GM19463 (cell line): ENCODE results near the gene AOPEP.
A peak's percentile ranks its signal among the peaks of the same experiment; 100 is the strongest.

ENCODE experiments used
- ATAC-seq: cut with Tn5 transposase; IDR thresholded peaks from one replicate; pipeline ENCODE4 v1.9.1; 2021; ENCODE audit warnings: mild to moderate bottlenecking, moderate library complexity; ENCODE audit not compliant: unreplicated experiment

AOPEP gene

DNA sequence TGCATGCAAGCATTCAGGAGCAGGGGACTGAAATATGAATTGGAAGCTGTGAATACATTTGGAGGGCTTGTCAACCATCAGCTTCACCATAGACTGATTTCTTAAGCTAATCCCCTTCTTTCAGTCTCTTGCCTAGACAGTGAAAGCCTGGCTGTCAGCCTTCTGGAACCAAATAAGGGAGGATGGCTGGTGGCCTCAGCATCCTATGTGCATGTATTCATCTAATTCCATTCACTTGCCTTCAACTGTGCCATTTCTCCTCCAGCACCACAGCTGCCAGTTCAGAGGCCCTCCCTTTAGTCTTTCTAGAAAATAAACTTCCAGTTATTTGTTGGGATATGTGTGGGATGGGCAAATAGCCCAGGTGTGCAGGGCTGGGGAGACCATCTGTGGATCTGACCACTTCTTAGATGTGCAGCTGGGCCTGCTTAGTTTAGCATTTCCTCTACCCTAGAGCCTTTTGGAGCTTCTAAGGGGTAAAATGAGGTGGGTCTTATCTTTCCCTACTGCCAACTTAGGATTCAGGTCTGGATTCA is 62.1 kb downstream of the AOPEP start:
- ATAC-seq, result no peak

DNA sequence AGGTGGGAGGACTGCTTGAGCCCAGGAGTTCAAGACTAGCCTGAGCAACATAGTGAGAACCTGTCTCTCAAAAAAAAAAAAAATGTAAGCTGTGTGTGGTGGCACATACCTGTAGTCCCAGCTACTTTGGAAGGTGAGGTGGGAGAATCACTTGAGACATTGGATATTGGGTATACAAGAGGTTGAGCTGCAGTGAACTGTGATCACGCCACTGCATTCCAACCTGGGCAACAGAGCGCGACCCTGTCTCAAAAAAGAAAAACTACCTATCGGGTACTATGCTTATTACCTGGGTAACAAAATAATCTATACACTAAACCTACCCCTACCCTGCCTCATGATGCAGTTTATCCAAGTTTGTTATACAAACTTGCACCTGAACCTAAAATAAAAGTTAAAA is 64.9 kb downstream of the AOPEP start:
- no peak for ATAC-seq

GRCh38 chr9:94792511-94792910 is 66.0 kb downstream of the AOPEP start:
- no peak for ATAC-seq

GRCh38 chr9:94794476-94795167 is 68.1 kb downstream of the AOPEP start:
- no peak for ATAC-seq

- ATAC-seq, result no peak
These were observed 70.2 kb downstream of the AOPEP start for GRCh38 chr9:94796687-94797086.

GRCh38 chr9:94798201-94798600 is 71.7 kb downstream of the AOPEP start:
- no peak for ATAC-seq

DNA sequence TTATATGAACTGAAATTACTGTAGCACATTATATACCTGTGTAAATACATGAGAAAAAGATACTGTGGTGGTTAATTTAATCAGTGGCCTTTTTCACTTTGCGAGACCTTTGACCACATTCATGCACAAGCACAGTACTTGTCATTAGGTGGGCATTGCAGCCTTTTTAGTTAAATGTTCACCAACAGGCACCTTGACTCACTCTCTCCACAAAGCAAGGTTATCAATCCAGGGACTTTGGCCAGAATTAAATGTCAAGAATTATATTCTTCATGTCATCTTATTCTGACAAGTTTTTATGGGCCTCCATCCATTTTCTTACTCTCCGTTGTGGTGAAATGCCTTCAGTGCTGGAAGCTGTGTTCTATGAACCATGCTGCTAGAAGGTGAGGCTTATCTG is 72.2 kb downstream of the AOPEP start:
- ATAC-seq, result no peak

- no peak for ATAC-seq
These were observed 73.2 kb downstream of the AOPEP start for GRCh38 chr9:94799578-94800264.

DNA sequence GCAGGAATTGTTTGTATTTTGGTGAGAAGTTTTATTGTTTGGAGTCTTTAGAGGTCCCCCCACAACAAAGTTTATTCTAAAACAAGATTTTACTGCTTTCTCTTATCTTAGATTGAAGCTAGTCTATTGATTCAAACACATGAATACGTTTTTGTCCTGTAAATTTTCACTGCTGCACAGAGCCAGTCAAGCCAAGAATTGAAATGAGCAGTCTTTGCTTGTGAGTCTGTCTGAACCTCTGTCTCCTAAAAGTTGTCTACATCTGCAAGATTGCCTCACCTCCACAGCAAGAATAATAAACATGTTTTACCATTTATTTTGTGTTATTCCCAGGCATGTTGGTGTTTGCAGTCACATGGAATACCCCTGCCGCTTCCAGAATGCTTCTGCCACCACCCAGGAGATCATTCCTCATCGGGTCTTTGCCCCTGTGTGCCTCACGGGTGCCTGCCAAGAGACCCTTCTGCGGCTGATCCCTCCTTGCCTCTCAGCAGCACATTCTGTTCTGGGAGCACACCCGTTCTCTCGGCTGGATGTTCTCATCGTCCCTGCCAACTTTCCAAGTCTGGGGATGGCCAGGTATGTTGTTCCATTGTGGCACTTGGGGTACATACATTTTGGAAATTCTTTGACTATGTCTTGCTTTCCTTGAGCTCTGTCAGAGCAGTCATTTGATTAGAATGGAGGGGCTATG is 74.1 kb downstream of the AOPEP start:
- no peak for ATAC-seq

GRCh38 chr9:94801234-94801633 is 74.7 kb downstream of the AOPEP start:
- no peak for ATAC-seq

GRCh38 chr9:94801681-94802080 is 75.2 kb downstream of the AOPEP start:
- no peak for ATAC-seq

GRCh38 chr9:94802251-94802650 is 75.8 kb downstream of the AOPEP start:
- ATAC-seq, result no peak

GRCh38 chr9:94802793-94803192 is 76.3 kb downstream of the AOPEP start:
- peak; percentile 61 for ATAC-seq

- no peak for ATAC-seq
These were observed 77.8 kb downstream of the AOPEP start for GRCh38 chr9:94804316-94804715.

DNA sequence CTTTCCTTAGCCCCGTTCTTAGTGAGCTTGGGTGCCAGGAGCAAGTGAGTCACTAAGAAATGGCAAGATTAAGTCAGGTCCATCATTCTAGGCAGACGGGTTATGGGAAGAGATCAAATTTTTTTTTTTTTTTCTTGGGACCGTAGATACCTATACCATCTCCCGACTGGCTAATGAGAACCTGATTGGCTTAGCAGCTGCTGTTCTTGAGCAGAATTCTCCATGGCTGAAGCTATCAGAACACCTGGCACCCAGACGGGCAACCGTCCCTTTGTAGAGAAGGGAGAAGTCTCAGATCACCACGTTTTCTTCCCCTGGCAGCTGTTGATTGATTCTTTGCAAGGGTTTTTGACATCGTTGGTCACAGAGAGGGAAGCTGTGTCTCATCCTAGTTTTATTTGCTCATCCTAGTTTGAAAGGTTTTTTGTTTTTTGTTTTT is 78.6 kb downstream of the AOPEP start:
- no peak for ATAC-seq

GRCh38 chr9:94805585-94805984 is 79.1 kb downstream of the AOPEP start:
- no peak for ATAC-seq

DNA sequence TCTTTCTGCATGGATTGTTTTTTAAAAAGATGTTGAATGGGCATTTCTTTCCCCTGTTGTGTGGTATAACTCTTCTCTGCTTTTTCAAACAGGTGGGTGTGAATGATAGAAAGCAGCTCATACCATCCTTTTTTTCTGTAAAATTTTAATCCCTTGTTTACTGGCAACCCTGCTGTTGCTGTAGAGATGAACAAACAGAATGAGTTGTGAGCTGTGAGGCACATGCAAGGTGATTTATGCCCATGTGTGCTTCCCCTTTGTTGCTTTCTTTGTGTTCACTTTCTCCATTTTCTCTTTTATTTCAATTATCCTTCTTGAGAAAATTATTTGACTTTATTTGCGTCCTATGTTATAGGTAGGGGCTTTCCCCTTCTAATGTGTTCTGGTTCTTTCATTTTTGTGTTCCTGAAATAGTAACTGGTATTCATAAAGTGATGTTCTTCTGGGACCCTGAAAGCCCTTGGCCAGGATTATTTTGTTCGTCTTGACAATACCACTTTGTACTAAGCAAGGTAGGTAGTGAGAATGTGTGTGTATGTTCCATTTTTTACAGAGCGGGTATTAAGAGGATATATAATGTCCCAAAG is 79.9 kb downstream of the AOPEP start:
- ATAC-seq, result no peak

- ATAC-seq, result no peak
These were observed 81.1 kb downstream of the AOPEP start for GRCh38 chr9:94807556-94807955.

DNA sequence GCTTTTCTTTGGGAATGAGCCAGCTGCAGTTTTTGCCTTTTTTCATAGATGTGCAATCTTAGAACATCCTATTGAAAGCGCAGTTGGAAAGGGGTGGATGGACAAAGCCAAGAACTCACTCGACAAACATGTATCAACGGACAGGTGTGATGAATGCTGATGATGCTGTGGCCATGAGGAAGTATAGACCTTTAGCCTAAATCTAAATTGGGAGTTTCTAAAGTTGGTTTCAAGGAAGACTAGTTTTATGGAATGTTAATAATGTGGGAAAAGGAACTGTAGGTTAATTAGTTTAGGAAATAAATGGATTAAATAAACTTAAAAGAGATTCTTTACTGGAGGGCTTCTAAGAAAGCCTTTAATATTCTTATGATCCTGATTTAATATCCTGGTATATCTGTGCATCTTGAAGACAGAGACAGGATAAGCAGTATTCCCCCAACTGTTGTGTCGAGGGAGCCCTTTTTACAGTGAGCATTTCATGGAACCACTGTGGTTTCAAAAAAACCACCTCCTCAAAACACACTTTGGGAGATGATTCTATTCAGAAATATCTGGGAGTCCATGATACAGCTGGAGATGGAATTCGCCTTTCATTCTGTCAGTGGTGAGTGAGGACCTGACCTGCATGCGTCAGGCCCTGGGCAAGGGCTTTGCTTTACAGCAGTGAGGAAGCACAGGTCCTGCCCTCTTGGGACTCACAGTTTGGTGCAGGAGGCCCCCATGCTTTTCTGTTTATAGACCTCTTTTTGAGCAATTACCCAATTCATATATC is 82.6 kb downstream of the AOPEP start:
- ATAC-seq, result no peak

DNA sequence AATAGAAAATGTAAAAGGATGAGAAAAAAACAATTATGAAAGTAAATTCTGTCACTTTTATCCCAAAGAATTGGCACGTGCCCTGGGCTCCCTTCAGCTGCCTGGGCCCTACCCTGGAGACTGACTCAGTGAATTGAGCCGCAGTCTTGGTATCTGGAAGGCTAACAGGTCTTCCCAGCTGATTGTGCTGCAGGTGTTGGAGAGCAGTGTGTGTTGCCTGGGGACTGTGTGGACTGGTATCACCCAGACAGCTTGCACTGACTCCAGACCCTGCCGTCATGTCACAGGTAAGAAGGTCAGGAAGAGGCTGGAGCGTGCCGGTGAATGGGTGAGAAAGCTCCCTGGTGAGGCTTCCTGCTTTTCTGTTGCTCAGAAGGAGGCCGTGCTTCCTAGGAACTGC is 83.3 kb downstream of the AOPEP start:
- no peak for ATAC-seq

- no peak for ATAC-seq
These were observed 84.6 kb downstream of the AOPEP start for GRCh38 chr9:94811074-94811473.
